OCI-LY7 (cell line): ENCODE measurements around the gene RPLP2.

ENCODE experiments used
- EZH2phosphoT487 ChIP-seq: fragments of 200-600 bp; sonication (generic); IDR thresholded peaks from 2 replicates; pipeline ENCODE4 v1.6.1; 2018; ENCODE audit warnings: low read depth, borderline replicate concordance, mild to moderate bottlenecking, mixed run types, antibody characterized with exemption, low read length, moderate library complexity, mixed read lengths
- TF ChIP-seq, protein P1 (sequence below): fragments of 200-600 bp; sonication (generic); conservative IDR thresholded peaks from 2 replicates; pipeline ENCODE4 v1.5.1; 2014; ENCODE audit warnings: mild to moderate bottlenecking, antibody characterized with exemption, low read length, moderate library complexity, mixed read lengths

DNA sequence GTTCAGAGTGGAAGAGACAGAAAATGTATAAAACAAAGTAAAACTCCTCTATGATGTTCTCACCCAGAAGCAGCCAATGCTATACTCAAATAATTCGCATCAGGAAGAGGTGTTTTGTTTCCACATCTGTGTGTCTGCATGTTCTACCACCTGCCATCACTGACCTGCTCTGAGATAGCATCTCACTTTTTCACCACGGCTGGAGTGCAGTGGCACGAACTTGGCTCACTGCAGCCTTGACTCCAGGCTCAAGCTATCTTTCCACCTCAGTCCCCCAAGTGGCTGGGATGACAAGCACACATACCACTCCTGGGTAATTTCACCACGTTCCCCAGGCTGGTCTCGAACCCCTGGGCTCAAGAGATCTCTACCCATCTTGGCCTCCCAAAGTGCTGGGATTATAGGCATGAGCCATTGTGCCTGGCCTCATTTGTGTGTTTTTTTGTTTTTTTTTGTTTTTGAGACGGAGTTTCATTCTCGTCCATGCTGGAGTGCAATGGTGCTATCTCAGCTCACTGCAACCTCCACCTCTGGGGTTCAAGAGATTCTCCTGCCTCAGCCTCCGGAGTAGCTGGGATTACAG, 48.1 kb upstream of the RPLP2 start:
- TF ChIP-seq, protein P1, sequence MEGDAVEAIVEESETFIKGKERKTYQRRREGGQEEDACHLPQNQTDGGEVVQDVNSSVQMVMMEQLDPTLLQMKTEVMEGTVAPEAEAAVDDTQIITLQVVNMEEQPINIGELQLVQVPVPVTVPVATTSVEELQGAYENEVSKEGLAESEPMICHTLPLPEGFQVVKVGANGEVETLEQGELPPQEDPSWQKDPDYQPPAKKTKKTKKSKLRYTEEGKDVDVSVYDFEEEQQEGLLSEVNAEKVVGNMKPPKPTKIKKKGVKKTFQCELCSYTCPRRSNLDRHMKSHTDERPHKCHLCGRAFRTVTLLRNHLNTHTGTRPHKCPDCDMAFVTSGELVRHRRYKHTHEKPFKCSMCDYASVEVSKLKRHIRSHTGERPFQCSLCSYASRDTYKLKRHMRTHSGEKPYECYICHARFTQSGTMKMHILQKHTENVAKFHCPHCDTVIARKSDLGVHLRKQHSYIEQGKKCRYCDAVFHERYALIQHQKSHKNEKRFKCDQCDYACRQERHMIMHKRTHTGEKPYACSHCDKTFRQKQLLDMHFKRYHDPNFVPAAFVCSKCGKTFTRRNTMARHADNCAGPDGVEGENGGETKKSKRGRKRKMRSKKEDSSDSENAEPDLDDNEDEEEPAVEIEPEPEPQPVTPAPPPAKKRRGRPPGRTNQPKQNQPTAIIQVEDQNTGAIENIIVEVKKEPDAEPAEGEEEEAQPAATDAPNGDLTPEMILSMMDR = no peak
- TF ChIP-seq EZH2phosphoT487 = no peak
